A549 (cell line): ENCODE measurements around the gene EMILIN1. TPM values are rescaled to one million over a fixed set of nuclear protein-coding genes. Genes with fewer than 3 reads are reported as not detected.

ENCODE experiments used
- ATAC-seq, 2 experiments: fragments of 200-7000 bp in 1 of 2; fragments of >200 bp in 1 of 2; cut with Nextera tagmentation in 1 of 2; cut with Tn5 transposase in 1 of 2; 3 replicates each; pipeline versions ENCODE4 v1.8.0 to v1.9.1; 2018 to 2020; ENCODE audit warnings: mild to moderate bottlenecking in 1 of 2, moderate library complexity in 1 of 2
- CTCF ChIA-PET: fragments of 300-600 bp; sonication (Branson Sonifier 250); formaldehyde crosslinking; extraction: SDS; loops from one replicate; lab custom pipeline; 2021; ENCODE audit warnings: antibody characterized with exemption, inconsistent platforms; lab: Yijun Ruan, JAX
- POLR2A ChIA-PET: fragments of 350-600 bp; formaldehyde crosslinking; extraction: SDS; loops from one replicate; lab custom pipeline; 2021; ENCODE audit warnings: antibody characterized with exemption, inconsistent platforms; lab: Yijun Ruan, JAX
- DNase-seq, 2 experiments: peaks; one replicate each; pipeline versions ENCODE4 v3.0.0 to v3.0.0-alpha.2; 2011 to 2016; ENCODE audit warnings: low read depth in 1 of 2, low spot score in 1 of 2
- FAIRE-seq: peaks from 2 replicates; lab custom pipeline; 2011; peaks lifted over from hg19 to GRCh38; lab: Jason Lieb, UNC
- H3K27ac ChIP-seq, 2 experiments: fragments of >200 bp; sonication (Bioruptor Twin); formaldehyde crosslinking; 3 replicates each; pipeline ENCODE4 v1.5.1; 2016 to 2017
- H3K4me1 ChIP-seq: fragments of >200 bp; sonication (Bioruptor Twin); formaldehyde crosslinking; 3 replicates; pipeline ENCODE4 v1.6.1; 2016
- H3K4me2 ChIP-seq: fragments of >200 bp; sonication (Bioruptor Twin); formaldehyde crosslinking; 3 replicates; pipeline ENCODE4 v1.6.1; 2016
- H3K4me3 ChIP-seq: fragments of >200 bp; sonication (Bioruptor Twin); formaldehyde crosslinking; 3 replicates; pipeline ENCODE4 v1.5.1; 2016
- H3K9me3 ChIP-seq: fragments of >200 bp; sonication (Bioruptor Twin); formaldehyde crosslinking; 3 replicates; pipeline ENCODE4 v1.6.1; 2016
- CBX2 ChIP-seq: fragments of 200-600 bp; sonication (generic); IDR thresholded peaks from 2 replicates; pipeline ENCODE4 v1.6.1; 2016; ENCODE audit warnings: low read depth, mild to moderate bottlenecking, borderline replicate concordance
- CEBPB ChIP-seq, 2 experiments: fragments of >200 bp in 1 of 2; sonication (Bioruptor Twin) in 1 of 2; formaldehyde crosslinking in 1 of 2; IDR thresholded peaks; 2 replicates each; pipeline ENCODE4 v1.6.1; 2012 to 2016
- CTCF ChIP-seq: fragments of >200 bp; sonication (Bioruptor Twin); formaldehyde crosslinking; IDR thresholded peaks from 3 replicates; pipeline ENCODE4 v1.5.1; 2016
- E2F6 ChIP-seq: IDR thresholded peaks from 2 replicates; pipeline ENCODE4 v1.6.1; 2012; ENCODE audit warnings: low read depth, borderline replicate concordance
- EHF ChIP-seq: fragments of 250-450 bp; sonication (Bioruptor Pico); IDR thresholded peaks from 2 replicates; pipeline ENCODE4 v1.5.0; 2020; ENCODE audit warnings: mild to moderate bottlenecking
- EHMT2 ChIP-seq: fragments of 200-600 bp; sonication (generic); IDR thresholded peaks from 2 replicates; pipeline ENCODE4 v1.6.1; 2016; ENCODE audit warnings: antibody characterized with exemption, low read depth, mild to moderate bottlenecking, moderate library complexity
- HMGXB4 ChIP-seq: fragments of 250-450 bp; sonication (Bioruptor Pico); IDR thresholded peaks from 2 replicates; pipeline ENCODE4 v1.5.0; 2021; ENCODE audit warnings: mild to moderate bottlenecking, moderate library complexity, borderline replicate concordance
- HOXB13 ChIP-seq: fragments of 250-450 bp; sonication (Bioruptor Pico); IDR thresholded peaks from 2 replicates; pipeline ENCODE4 v1.5.0; 2020; ENCODE audit warnings: low read depth, mild to moderate bottlenecking, moderate library complexity
- HOXB5 ChIP-seq: fragments of 250-450 bp; sonication (Bioruptor Pico); IDR thresholded peaks from 2 replicates; pipeline ENCODE4 v1.5.0; 2020; ENCODE audit warnings: mild to moderate bottlenecking, moderate library complexity
- KDM5A ChIP-seq: fragments of 200-600 bp; sonication (generic); IDR thresholded peaks from 2 replicates; pipeline ENCODE4 v1.6.1; 2016; ENCODE audit warnings: antibody characterized with exemption, mild to moderate bottlenecking
- MAFK ChIP-seq: fragments of 450-650 bp; IDR thresholded peaks from 2 replicates; pipeline ENCODE4 v1.6.1; 2014; ENCODE audit not compliant: partially characterized antibody
- MAX ChIP-seq: IDR thresholded peaks from 2 replicates; pipeline ENCODE4 v1.6.1; 2012
- NFE2L2 ChIP-seq: fragments of 150-350 bp; conservative IDR thresholded peaks from 2 replicates; pipeline ENCODE4 v1.6.1; 2014; ENCODE audit warnings: low read length
- POLR2AphosphoS2 ChIP-seq: conservative IDR thresholded peaks from 2 replicates; pipeline ENCODE4 v1.6.1; 2012; ENCODE audit warnings: low read length, improper control_type of control experiment, inconsistent platforms
- RAD21 ChIP-seq, 2 experiments: fragments of >200 bp in 1 of 2; sonication (Bioruptor Twin) in 1 of 2; formaldehyde crosslinking in 1 of 2; IDR thresholded peaks in 1 of 2; conservative IDR thresholded peaks in 1 of 2; 2 replicates in 1 of 2; 3 replicates in 1 of 2; pipeline ENCODE4 v1.6.1; 2012 to 2018; ENCODE audit warnings: inconsistent platforms in 1 of 2
- RARB ChIP-seq: fragments of 250-450 bp; sonication (Bioruptor Pico); IDR thresholded peaks from 2 replicates; pipeline ENCODE4 v1.8.0; 2021; ENCODE audit warnings: mild to moderate bottlenecking, moderate library complexity
- RCOR1 ChIP-seq: fragments of 150-350 bp; IDR thresholded peaks from 2 replicates; pipeline ENCODE4 v1.6.1; 2014; ENCODE audit warnings: antibody characterized with exemption, low read length, low read depth
- RNF2 ChIP-seq: fragments of 200-600 bp; sonication (generic); IDR thresholded peaks from 2 replicates; pipeline ENCODE4 v1.6.1; 2016; ENCODE audit warnings: low read depth, mild to moderate bottlenecking, antibody characterized with exemption, moderate library complexity, borderline replicate concordance
- SREBF2 ChIP-seq: fragments of 450-650 bp; IDR thresholded peaks from 2 replicates; pipeline ENCODE4 v1.6.1; 2014; ENCODE audit warnings: mild to moderate bottlenecking, moderate library complexity
- ZFP36 ChIP-seq: fragments of 450-650 bp; IDR thresholded peaks from 2 replicates; pipeline ENCODE4 v1.6.1; 2014; ENCODE audit warnings: borderline replicate concordance; ENCODE audit not compliant: partially characterized antibody
- WGBS: methylation state at CpG from one replicate; pipeline ENCODE4 v1.1.6; 2017; ENCODE audit errors: missing lambda C conversion rate; 5-methylcytosine and 5-hydroxymethylcytosine counted together
- polyA plus RNA-seq, 4 experiments: library from polyadenylated mRNA; depleted of rRNA in 3 of 4; stranded (reverse); fragments of >200 nt; fragmentation: RNase III in 1 of 4; extraction: RNeasy Plus Mini Kit Qiagen cat#74134 plus additional on column Dnase treatment in 1 of 4; gene quantifications; 2 replicates in 3 of 4; 3 replicates in 1 of 4; pipeline ENCODE4 v1.2.3, GENCODE V29; 2011 to 2017
- TF ChIP-seq, protein P1 (sequence below): fragments of >200 bp; sonication (Bioruptor Twin); formaldehyde crosslinking; IDR thresholded peaks from 2 replicates; pipeline ENCODE4 v1.6.1; 2016
- TF ChIP-seq, protein P2 (sequence below): fragments of >200 bp; sonication (Bioruptor Twin); formaldehyde crosslinking; IDR thresholded peaks from 3 replicates; pipeline ENCODE4 v1.6.1; 2016
- TF ChIP-seq, protein P3 (sequence below): fragments of 200-600 bp; sonication (generic); IDR thresholded peaks from 2 replicates; pipeline ENCODE4 v1.6.1; 2016; ENCODE audit warnings: antibody characterized with exemption, mild to moderate bottlenecking, moderate library complexity

EMILIN1 gene
- polyA plus RNA-seq, 2 of the 4 experiments (the other 2 are of a cell fraction) = 0.13 to 0.49 TPM

GRCh38 chr2:27050281-27050995 lies 28.0 kb upstream of the EMILIN1 start (continued):
- TF ChIP-seq EHF = no peak
- no peak for TF ChIP-seq E2F6
- no peak for TF ChIP-seq HOXB13
- TF ChIP-seq HMGXB4 = peak; percentile 87
- peak in 1 of 2 experiments; percentile 45; a peak in 1 of 4 replicates for TF ChIP-seq CEBPB (IDR thresholded peaks at IDR 0.05)
- TF ChIP-seq SREBF2 = peak; percentile 90
- no peak for TF ChIP-seq CBX2
- no peak for TF ChIP-seq KDM5A
- TF ChIP-seq RNF2 = peak; percentile 84; the same call in 1 of the 2 replicates

- DNase-seq (peak; percentile 98 to 100), ATAC-seq (peak; percentile 74 to 82), FAIRE-seq (peak; percentile 18)
- under 1% methylated on average over 46 of the region's 67 CpGs for WGBS
- peak within 1 kb of the TSS; percentile 89 for H3K4me2 ChIP-seq
- H3K4me1 ChIP-seq = peaks cover 13% of the 10 kb centered on the region; the same call in 2 of the 3 replicates
- peak within 1 kb of the TSS; percentile 83 to 93 for H3K27ac ChIP-seq
- POLR2A ChIA-PET = interaction anchor here (0.7 to 3.3 kb wide), 18 partner anchors 10 to 331 kb away, joined by 3 to 37 read pairs (median 6); partner anchors contain the start of genes KHK, OST4 and TMEM214
- CTCF ChIA-PET = interaction anchor here (0.6 to 13.5 kb wide), 21 partner anchors 9 to 252 kb away, joined by 3 to 143 read pairs (median 5); partner anchors contain the start of genes OST4 and TMEM214
- no peaks in the 10 kb centered on the region for H3K9me3 ChIP-seq
- H3K4me3 ChIP-seq = peak within 1 kb of the TSS; percentile 86
- peak; percentile 96 for TF ChIP-seq POLR2AphosphoS2
- TF ChIP-seq, protein P1, sequence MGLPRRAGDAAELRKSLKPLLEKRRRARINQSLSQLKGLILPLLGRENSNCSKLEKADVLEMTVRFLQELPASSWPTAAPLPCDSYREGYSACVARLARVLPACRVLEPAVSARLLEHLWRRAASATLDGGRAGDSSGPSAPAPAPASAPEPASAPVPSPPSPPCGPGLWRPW = no peak
- peak; percentile 100 for TF ChIP-seq MAX
- no peak for TF ChIP-seq ZFP36
- no peak for TF ChIP-seq CTCF
- peak; percentile 95 for TF ChIP-seq RARB
- TF ChIP-seq, protein P2, sequence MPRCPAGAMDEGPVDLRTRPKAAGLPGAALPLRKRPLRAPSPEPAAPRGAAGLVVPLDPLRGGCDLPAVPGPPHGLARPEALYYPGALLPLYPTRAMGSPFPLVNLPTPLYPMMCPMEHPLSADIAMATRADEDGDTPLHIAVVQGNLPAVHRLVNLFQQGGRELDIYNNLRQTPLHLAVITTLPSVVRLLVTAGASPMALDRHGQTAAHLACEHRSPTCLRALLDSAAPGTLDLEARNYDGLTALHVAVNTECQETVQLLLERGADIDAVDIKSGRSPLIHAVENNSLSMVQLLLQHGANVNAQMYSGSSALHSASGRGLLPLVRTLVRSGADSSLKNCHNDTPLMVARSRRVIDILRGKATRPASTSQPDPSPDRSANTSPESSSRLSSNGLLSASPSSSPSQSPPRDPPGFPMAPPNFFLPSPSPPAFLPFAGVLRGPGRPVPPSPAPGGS = peak; percentile 87; the same call in 2 of the 3 replicates
- TF ChIP-seq E2F6 = peak; percentile 99
- no peak for TF ChIP-seq EHMT2
- TF ChIP-seq, protein P3, sequence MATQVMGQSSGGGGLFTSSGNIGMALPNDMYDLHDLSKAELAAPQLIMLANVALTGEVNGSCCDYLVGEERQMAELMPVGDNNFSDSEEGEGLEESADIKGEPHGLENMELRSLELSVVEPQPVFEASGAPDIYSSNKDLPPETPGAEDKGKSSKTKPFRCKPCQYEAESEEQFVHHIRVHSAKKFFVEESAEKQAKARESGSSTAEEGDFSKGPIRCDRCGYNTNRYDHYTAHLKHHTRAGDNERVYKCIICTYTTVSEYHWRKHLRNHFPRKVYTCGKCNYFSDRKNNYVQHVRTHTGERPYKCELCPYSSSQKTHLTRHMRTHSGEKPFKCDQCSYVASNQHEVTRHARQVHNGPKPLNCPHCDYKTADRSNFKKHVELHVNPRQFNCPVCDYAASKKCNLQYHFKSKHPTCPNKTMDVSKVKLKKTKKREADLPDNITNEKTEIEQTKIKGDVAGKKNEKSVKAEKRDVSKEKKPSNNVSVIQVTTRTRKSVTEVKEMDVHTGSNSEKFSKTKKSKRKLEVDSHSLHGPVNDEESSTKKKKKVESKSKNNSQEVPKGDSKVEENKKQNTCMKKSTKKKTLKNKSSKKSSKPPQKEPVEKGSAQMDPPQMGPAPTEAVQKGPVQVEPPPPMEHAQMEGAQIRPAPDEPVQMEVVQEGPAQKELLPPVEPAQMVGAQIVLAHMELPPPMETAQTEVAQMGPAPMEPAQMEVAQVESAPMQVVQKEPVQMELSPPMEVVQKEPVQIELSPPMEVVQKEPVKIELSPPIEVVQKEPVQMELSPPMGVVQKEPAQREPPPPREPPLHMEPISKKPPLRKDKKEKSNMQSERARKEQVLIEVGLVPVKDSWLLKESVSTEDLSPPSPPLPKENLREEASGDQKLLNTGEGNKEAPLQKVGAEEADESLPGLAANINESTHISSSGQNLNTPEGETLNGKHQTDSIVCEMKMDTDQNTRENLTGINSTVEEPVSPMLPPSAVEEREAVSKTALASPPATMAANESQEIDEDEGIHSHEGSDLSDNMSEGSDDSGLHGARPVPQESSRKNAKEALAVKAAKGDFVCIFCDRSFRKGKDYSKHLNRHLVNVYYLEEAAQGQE = no peak
- TF ChIP-seq NFE2L2 = peak; percentile 20; the same call in 1 of the 2 replicates
- peak; percentile 76; the same call in 1 of the 2 replicates for TF ChIP-seq HOXB5
- no peak for TF ChIP-seq RAD21 (conservative IDR thresholded peaks at IDR 0.05 in 1 of 2, IDR thresholded peaks at IDR 0.05 in 1 of 2)
- TF ChIP-seq RCOR1 = peak; percentile 77; the same call in 1 of the 2 replicates
- TF ChIP-seq MAFK = no peak
Measured at GRCh38 chr2:27050996-27051901, 27.2 kb upstream of the EMILIN1 start, which contains the start of gene AGBL5. Gene AGBL5, plus strand, starts transcription at chr2:27051668. Its CDS starts 1,291 bp downstream, at chr2:27052959.
